Raji (cell line): ENCODE results near the gene WFDC1.

Source experiments
- POLR2A ChIP-seq: IDR thresholded peaks from 2 replicates; pipeline ENCODE4 v1.6.1; 2011; ENCODE audit warnings: low read depth, low read length, control low read depth; ENCODE audit not compliant: insufficient read depth

The WFDC1 gene, protein sequence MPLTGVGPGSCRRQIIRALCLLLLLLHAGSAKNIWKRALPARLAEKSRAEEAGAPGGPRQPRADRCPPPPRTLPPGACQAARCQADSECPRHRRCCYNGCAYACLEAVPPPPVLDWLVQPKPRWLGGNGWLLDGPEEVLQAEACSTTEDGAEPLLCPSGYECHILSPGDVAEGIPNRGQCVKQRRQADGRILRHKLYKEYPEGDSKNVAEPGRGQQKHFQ

DNA sequence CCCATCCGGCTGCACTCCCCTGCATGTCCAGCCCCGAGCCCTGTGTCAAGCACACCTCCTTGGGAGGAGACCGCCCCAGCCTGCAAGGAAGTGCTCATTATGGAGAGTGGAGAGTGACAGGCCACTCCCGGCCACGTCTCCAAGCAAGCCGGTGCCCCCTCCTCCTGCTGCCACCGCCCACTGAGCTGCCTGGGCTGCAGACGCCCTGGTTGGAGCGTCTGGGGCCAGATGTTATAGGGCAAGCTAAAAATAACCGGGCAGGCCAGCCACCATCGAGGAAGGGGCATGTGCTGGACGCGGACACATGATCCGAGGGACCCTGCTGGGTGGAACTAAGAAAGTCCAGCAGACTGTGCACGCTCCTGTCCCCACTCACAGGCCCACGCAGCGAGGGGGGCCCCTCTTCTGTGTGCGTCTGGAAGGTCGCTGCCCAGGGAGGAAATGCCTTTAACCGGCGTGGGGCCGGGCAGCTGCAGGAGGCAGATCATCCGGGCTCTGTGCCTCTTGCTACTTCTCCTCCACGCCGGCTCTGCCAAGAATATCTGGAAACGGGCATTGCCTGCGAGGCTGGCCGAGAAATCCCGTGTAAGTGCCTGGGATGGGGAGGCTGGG, at the start of gene WFDC1:
Gene WFDC1 (plus strand): TSS at position 348 of the 612 bp plus-strand sequence. CDS start 94 bp downstream, at position 442.
- TF ChIP-seq POLR2A = no peak

DNA sequence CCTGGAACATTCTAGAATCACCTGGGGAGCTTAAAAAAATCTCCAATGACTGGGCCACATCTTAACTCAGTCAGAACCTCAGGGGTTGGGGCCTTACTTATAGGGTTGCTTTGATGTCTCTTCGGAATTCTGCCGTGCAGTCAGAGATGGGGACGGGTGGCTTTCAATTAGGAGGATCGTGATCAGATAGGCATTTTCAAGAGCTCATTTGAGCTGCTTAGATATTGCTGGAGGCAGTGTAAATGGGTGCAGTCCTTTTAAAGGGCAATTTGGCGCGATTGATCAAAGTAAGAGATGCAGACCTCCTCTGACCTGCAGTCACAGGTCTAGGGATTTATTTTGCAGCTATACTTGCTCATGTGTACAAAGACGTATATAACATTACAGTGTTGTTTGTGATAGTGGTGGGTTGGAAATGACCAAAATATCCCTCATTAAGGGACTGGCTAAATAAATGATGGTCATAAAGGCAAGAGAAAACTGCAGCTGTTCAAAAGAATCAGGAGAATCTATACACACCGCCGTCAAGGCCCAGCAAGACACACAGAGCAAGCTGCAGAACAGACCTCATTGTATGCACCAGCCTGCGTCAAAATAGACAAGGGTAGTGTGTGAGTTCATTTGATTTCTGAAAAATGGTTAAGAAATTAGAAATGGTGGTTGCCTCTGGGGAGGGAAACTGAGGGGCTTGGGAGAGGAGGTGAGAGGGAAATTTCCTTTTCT, 48.6 kb upstream of the WFDC1 start:
- no peak for TF ChIP-seq POLR2A

DNA sequence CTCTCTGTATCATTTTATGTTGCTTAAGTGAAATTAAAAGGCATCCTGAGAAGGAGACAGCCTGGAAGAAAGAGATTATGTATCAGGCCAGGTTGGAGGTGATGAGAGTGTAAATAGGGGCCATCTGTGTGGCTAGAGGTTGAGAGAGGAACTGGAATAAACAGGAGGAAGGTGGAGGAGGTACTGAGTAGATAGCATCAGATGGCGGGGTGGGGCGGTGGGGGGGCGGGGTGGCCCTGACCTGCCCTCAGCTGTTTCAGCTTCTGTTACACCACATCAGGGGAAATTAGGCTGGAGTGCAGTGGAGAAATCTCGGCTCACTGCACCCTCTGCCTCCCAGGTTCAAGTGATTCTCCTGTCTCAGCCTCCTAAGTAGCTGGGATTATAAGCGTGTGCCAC, 48.0 kb upstream of the WFDC1 start:
- no peak for TF ChIP-seq POLR2A

DNA sequence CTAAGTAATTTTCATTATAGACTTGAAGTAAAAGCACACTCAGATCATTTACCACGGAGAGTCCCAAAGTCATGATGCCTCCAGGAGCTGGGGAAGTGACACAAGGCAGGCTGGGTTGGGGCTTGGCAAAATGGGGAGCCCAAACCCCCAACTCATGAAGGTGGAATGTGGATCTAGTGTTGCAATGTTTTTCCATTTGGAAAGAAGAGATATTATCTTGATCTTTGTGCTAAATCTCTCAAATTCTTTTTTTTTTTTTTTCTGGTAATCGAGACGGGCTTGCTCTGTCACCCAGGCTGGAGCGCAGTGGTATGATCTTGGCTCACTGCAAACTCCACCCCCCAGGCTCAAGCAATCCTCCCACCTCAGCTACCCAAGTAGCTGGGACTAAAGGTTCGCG, 47.3 kb upstream of the WFDC1 start:
- no peak for TF ChIP-seq POLR2A

DNA sequence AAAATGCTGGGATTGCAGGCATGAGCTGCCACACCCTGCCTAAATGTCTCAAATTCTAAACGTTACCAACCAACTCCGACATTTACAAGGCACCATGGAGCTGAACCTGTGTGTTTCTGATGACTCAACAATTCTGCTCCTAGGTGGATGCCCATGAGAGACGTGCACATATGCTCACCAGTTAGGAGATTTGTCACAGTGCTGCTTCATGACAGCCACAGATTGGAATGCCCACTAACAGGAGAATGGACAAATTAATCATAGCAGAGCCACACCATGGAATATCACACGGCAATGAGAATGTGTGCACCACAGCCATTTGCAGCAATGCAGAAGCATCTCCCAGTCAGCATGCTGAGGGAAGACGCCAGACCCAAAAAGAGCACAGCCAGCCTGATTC, 46.8 kb upstream of the WFDC1 start:
- no peak for TF ChIP-seq POLR2A

DNA sequence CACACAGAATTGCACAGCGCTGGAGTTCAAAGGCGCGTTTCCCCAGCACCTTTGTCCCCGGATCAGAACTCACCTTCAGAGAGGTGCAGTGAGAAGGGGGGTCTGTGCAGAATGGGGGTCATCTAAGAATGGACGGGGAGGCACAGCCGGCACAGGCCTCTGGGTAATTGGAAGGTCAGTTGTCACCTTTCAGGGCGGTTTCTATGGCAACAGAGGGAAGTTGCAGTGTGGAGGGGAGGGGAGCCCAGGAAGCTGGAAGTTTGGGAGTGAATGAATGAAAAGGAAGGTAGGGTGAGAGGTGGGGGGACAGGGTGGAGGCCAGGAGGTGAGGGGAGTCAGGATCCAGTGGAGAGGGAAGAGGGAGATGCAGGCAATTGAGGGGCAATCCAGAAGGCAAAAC, 42.5 kb upstream of the WFDC1 start:
- TF ChIP-seq POLR2A = no peak

DNA sequence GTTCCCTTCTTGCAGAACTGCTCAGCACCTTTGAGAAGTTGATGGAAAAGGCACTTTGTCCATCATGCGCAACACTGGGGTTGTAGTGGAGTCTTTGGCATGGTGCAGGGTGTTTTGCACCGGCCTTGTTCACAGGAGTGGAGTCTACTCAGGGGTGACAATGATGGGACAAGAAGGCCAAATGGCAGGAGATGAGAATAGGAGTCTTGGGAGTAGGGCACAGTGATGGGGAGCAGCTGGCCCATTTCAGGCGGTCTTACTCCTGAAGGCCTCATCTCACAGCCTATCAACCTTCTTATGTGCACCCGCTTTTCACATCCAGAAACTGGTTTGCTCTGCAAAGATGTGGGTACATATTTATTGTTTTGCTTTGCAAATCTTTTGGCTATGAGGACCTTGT, 41.5 kb upstream of the WFDC1 start:
- TF ChIP-seq POLR2A = no peak

DNA sequence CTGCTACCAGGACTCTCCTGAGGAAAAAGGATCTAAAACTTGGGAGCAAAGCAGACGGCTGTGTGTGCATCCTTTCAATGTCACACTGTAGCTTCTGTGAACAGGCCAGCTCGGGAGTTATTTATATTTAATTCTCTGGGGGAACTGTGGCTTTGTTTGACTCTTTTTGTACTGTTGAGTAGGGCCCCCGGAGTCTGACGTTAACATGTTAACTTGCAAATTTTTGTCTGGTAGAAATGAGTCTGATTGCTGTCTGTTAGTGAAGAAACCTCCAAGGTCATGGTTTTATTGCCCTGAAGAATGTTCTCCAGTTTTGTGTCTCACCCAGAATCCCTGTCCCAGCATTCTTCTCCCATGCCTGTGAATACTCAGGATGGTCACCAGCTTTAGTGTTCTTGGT, 40.6 kb upstream of the WFDC1 start:
- no peak for TF ChIP-seq POLR2A

DNA sequence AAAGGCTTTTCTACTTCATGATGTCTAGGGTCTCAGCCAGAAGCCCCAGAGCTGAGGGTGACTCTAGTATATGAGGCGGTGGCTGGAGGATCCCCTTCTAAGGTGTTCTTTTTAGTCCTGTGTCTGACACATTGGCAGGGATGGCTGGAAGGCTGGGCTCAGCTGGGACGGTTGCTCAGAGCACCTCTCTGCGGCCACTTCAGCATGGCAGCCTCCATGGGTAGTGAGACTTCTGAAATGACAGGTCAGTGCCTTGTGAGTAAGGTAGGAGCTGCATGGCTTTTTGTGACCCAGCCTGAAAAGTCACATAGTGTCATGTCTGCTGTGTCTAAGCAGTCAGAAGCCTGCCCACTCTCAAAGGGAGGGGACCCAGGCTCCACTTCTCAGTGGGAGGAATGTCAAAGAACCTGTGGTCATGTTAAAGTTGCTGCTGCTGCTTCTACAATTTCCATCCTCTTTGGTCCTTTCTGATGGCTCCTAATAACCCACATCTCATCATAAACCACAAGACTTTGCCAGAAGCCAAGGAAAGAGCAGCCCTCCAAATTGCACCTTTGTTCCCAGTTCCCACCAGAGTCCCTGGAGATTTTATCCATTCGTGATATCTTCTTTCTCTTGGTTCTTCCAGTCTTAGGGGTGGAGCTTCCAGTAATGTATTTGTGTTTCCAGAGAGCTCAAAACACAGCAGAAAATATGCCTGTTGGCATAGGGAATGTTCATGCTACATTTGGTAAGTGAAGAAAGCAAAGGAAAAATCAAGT, 39.4 kb upstream of the WFDC1 start:
- TF ChIP-seq POLR2A = no peak

DNA sequence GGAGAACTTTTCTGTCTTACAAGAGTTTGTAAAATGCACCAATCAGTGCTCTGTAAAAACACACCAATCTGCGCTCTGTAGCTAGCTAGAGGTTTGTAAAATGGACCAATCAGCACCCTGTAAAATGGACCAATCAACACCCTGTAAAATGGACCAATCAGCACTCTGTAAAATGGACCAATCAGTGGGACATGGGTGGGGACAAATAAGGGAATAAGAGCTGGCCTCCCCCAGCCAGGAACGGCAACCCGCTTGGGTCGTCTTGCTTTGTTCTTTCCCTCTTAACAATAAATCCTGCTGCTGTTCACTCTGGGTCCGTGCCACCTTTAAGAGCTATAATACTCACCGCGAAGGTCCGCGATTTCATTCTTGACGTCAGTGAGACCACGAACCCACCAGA, 36.4 kb upstream of the WFDC1 start:
- TF ChIP-seq POLR2A = no peak

DNA sequence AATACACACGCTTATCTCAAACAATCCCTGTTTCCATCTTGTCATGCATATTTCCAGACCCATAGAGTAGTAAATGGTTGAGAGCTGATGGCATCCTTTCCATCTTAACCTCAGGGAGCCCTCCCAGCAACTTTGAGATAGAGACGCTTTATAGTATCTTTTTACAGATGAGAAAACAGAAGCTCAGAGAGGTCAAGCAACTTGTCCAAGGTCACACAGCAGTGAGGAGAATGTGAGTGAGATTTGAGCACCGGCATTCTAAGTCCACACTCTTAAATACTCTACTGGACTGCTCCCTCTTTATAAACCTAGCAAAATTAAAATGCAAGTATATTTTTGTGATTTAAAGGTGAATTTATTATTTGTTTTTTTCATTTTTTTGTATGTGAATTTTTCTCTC, 35.0 kb upstream of the WFDC1 start:
- TF ChIP-seq POLR2A = no peak

DNA sequence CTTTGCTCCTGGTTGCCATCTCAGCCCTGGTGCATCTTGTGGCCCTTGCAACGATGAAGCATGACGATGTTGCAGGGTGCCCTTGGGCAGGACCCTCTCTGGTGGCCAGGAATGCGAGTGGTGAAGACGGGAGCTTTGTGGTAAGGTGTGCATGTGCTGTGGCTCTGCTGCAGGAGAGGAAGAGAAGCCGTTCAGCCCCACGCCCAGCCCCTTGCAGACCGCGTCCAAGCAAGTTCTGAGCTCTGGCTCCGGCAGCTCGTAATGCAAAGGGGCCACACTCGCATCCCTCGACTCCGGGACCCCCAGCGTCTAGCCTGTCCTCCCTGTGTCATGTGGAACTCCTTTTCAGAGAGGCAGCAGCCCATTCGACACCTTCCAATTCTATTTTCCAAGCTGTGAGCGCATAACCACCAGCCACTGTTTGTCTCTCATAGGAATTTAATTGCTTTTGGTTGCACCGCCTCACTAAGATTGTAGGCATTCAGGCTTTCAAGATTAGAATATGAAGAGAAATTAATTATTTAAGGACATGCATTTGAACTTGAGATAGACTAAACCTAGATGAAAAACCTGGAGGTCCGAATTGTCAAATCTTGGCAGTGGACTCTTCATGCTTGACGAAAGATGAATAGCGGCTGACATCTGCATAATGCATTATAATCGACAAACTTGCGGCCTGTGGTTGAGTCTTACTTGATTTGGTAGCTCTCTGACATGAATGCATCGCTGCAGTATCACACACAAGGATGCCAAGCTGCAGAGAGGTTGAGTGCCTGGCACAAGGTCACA, 33.7 kb upstream of the WFDC1 start:
- no peak for TF ChIP-seq POLR2A

DNA sequence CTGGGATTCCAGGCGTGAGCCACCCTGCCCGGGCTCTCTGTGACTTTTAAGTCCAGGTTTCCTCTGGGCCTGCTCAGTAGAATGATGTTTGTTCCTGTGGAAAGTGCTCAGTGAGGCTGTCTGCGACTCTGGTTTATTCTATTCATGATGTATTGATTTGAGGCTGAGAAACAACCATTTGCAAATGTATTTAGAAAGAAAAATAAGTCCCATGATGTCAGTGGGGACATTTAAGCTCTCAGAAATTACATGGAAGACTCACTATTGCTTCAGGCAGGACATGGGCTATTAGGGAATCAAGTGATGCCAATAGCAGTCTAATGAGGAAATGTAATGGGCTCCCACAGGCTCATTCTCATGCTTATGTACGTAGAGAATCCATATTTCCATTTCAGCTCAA, 32.6 kb upstream of the WFDC1 start:
- no peak for TF ChIP-seq POLR2A

DNA sequence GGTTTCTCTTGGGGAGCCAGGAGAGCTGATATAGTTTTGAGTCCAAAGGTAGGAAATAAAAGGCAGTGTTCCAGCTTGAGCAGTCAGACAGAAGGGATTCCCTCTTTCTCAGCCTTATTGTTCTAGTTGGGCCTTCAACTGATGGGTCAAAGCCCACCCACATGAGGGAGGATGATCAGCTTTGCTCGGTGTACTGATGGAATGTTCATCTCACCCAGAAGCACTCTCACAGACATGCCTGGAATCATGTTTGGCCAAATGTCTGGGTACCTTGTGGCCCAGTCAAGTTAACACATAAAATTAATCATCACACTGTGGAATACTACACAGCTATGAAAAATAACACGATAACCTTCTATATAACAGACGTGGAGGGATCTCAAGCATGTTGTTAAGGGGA, 31.7 kb upstream of the WFDC1 start:
- TF ChIP-seq POLR2A = no peak

DNA sequence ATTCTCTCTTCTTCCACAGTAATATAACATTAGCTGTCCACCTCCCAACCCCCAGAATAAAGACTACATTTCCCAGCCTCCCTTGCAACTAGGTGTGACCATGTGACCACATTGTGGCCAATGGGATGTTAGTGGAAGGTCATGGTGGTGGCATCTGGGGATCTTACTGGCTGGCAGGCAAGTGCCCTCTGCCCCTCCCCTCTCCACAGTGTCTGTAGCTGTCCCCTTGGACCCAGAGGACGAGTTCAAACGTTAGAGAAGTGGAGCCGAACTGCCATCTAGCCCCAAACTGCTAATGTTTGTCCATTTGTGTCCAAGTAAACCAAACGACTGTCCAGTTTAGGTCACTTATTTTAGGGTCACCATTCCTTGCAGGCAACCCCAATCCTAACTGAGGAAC, 28.2 kb upstream of the WFDC1 start:
- TF ChIP-seq POLR2A = no peak
